Prostate gland (tissue), 2 donors: ENCODE results near the gene CEP97. TPM values are rescaled to one million over a fixed set of nuclear protein-coding genes. Genes with fewer than 3 reads are reported as not detected.
"Not testable (repeated sequence)": the region's sequence is repeated elsewhere in the genome, so short reads cannot be mapped to it uniquely, and the experiment has no call there.

ENCODE experiments used
- DNase-seq: peaks from one replicate; pipeline ENCODE4 v3.0.0-alpha.2; 2019; ENCODE audit warnings: low spot score
- H3K27ac ChIP-seq, 2 donors: fragments of 200-600 bp; sonication (generic); 2 replicates each; pipeline ENCODE4 v1.5.1; 2017 to 2019
- H3K27me3 ChIP-seq: fragments of 200-600 bp; sonication (generic); replicated peaks from 2 replicates; pipeline ENCODE4 v1.5.1; 2019; ENCODE audit not compliant: insufficient read depth
- H3K36me3 ChIP-seq, 2 donors: fragments of 200-600 bp; sonication (generic); 1 replicate in 1 of 2; 2 replicates in 1 of 2; pipeline versions ENCODE4 v1.5.1 to v1.8.1; 2017 to 2019
- H3K4me1 ChIP-seq: fragments of 200-600 bp; sonication (generic); replicated peaks from 2 replicates; pipeline ENCODE4 v1.5.1; 2019
- H3K4me3 ChIP-seq, 2 donors: fragments of 200-600 bp; sonication (generic); 2 replicates each; pipeline ENCODE4 v1.5.1; 2017 to 2019
- H3K9me3 ChIP-seq: fragments of 200-600 bp; sonication (generic); 2 replicates; pipeline ENCODE4 v1.5.1; 2017
- CTCF ChIP-seq, 4 experiments: fragments of 200-600 bp in 2 of 4; fragments of 450-650 bp in 2 of 4; sonication (generic) in 2 of 4; IDR thresholded peaks; 1 replicate in 3 of 4; 2 replicates in 1 of 4; pipeline ENCODE4 v1.5.1; 2016 to 2019; ENCODE audit warnings: antibody characterized with exemption in 4 of 4, mild to moderate bottlenecking in 2 of 4, moderate library complexity in 2 of 4
- POLR2A ChIP-seq: fragments of 450-650 bp; IDR thresholded peaks from one replicate; pipeline ENCODE4 v1.6.1; 2016; ENCODE audit warnings: antibody characterized with exemption, mild to moderate bottlenecking
- POLR2AphosphoS5 ChIP-seq: sonication (generic); formaldehyde crosslinking; IDR thresholded peaks from one replicate; pipeline ENCODE4 v1.6.1; 2017; ENCODE audit warnings: antibody characterized with exemption
- WGBS: methylation state at CpG from one replicate; pipeline ENCODE4 v1.1.5; 2018; 5-methylcytosine and 5-hydroxymethylcytosine counted together
- intact Hi-C: fragments of 100-400 bp; cut with DNase I; formaldehyde crosslinking; loops from one replicate; pipeline ENCODE4 v1.14.2; 2022
- total RNA-seq, 2 donors: library from RNA; depleted of rRNA; stranded (reverse); fragments of >200 nt; gene quantifications; one replicate each; pipeline ENCODE4 v1.1.0, GENCODE V29; 2016

Gene CEP97
- total RNA-seq, 2 donors from 2014 or later: 5.5 to 14.7 TPM

GRCh38 chr3:101695779-101696372 is 28.5 kb upstream of the CEP97 start:
- Histone ChIP-seq H3K9me3 (no peaks in the 10 kb centered on the region), H3K36me3 (no peaks in the 10 kb centered on the region), H3K4me3 (no peak overlapping the region), H3K27me3 (no peaks in the 10 kb centered on the region), H3K4me1 (no peaks in the 10 kb centered on the region), H3K27ac (no peak overlapping the region)
- TF ChIP-seq POLR2AphosphoS5 (no peak), CTCF (IDR thresholded peaks at IDR 0.05) (peak; percentile 54 to 62 (median 59))
- intact Hi-C loops: no loop called here
- peak; percentile 27 for DNase-seq
- 35% methylated on average over 10 of the region's 10 CpGs for WGBS

GRCh38 chr3:101701696-101702634 is 22.4 kb upstream of the CEP97 start:
- no peaks in the 10 kb centered on the region for H3K27me3 ChIP-seq
- H3K4me3 ChIP-seq: no peak overlapping the region
- intact Hi-C loops: no loop called here
- H3K27ac ChIP-seq: no peak overlapping the region
- H3K4me1 ChIP-seq: no peaks in the 10 kb centered on the region
- WGBS: 78% methylated on average over 7 of the region's 7 CpGs
- no peak for DNase-seq
- no peaks in the 10 kb centered on the region for H3K36me3 ChIP-seq
- TF ChIP-seq CTCF (IDR thresholded peaks at IDR 0.05) (no peak), POLR2A (no peak), POLR2AphosphoS5 (no peak)
- H3K9me3 ChIP-seq: no peaks in the 10 kb centered on the region

GRCh38 chr3:101702726-101703125 is 21.7 kb upstream of the CEP97 start:
- WGBS: 93% methylated on average over 1 of the region's 1 CpG
- no peaks in the 10 kb centered on the region for H3K27me3 ChIP-seq
- intact Hi-C loops: no loop called here
- TF ChIP-seq POLR2AphosphoS5: no peak
- no peak for TF ChIP-seq POLR2A
- no peak for TF ChIP-seq CTCF (IDR thresholded peaks at IDR 0.05)
- no peak for DNase-seq
- H3K4me1 ChIP-seq: no peaks in the 10 kb centered on the region
- no peaks in the 10 kb centered on the region for H3K36me3 ChIP-seq
- no peak overlapping the region for H3K4me3 ChIP-seq
- H3K27ac ChIP-seq: no peak overlapping the region
- no peaks in the 10 kb centered on the region for H3K9me3 ChIP-seq

GRCh38 chr3:101703169-101703568 is 21.2 kb upstream of the CEP97 start:
- TF ChIP-seq CTCF (IDR thresholded peaks at IDR 0.05): no peak
- TF ChIP-seq POLR2A: no peak
- TF ChIP-seq POLR2AphosphoS5: no peak
- 92% methylated on average over 2 of the region's 2 CpGs for WGBS

GRCh38 chr3:101704639-101705038 is 19.8 kb upstream of the CEP97 start:
- 85% methylated on average over 2 of the region's 2 CpGs for WGBS
- H3K36me3 ChIP-seq: not testable (repeated sequence)

More at GRCh38 chr3:101703169-101703568, 21.2 kb upstream of the CEP97 start:
- no peak for DNase-seq
- H3K9me3 ChIP-seq: no peaks in the 10 kb centered on the region
- no peaks in the 10 kb centered on the region for H3K36me3 ChIP-seq
- H3K27me3 ChIP-seq: no peaks in the 10 kb centered on the region
- H3K4me3 ChIP-seq: no peak overlapping the region
- no peak overlapping the region for H3K27ac ChIP-seq
- intact Hi-C loops: no loop called here
- no peaks in the 10 kb centered on the region for H3K4me1 ChIP-seq

More at GRCh38 chr3:101704639-101705038, 19.8 kb upstream of the CEP97 start:
- intact Hi-C loops, H3K27me3 ChIP-seq, H3K27ac ChIP-seq, H3K4me3 ChIP-seq, DNase-seq, H3K4me1 ChIP-seq, H3K9me3 ChIP-seq: not testable (repeated sequence)
